HUES6 (cell line): ENCODE data around the gene COX6A2.
"Not testable (repeated sequence)": the region's sequence is repeated elsewhere in the genome, so short reads cannot be mapped to it uniquely, and the experiment has no call there.

Source experiments
- H3K27ac ChIP-seq: 2 replicates; pipeline ENCODE4 v1.7.0; 2013; ENCODE audit warnings: low read depth, mild to moderate bottlenecking, low read length, inconsistent platforms
- H3K27me3 ChIP-seq: 2 replicates; pipeline ENCODE4 v1.6.1; 2013; ENCODE audit warnings: low read length; ENCODE audit not compliant: control insufficient read depth, insufficient read depth
- H3K36me3 ChIP-seq: 2 replicates; pipeline ENCODE4 v1.6.1; 2013; ENCODE audit warnings: low read length; ENCODE audit not compliant: control insufficient read depth, insufficient read depth
- H3K4me1 ChIP-seq: 2 replicates; pipeline ENCODE4 v1.6.1; 2013; ENCODE audit warnings: low read length; ENCODE audit not compliant: control insufficient read depth, insufficient read depth
- H3K4me3 ChIP-seq: 2 replicates; pipeline ENCODE4 v1.5.1; 2013; ENCODE audit warnings: low read depth, low read length
- H3K9ac ChIP-seq: one replicate; pipeline ENCODE4 v1.6.1; 2013; ENCODE audit warnings: mild to moderate bottlenecking, low read length
- H3K9me3 ChIP-seq: 2 replicates; pipeline ENCODE4 v1.6.1; 2013; ENCODE audit warnings: low read depth, low read length; ENCODE audit not compliant: control insufficient read depth, insufficient read depth

Gene COX6A2

GRCh38 chr16:31429796-31430195, 1.6 kb upstream of the COX6A2 start:
- H3K27ac ChIP-seq, result no peak overlapping the region
- no peak overlapping the region for H3K4me3 ChIP-seq
- no peaks in the 10 kb centered on the region for H3K9me3 ChIP-seq
- H3K36me3 ChIP-seq, result no peaks in the 10 kb centered on the region
- no peak overlapping the region for H3K9ac ChIP-seq
- peaks cover 8% of the 10 kb centered on the region; the same call in 1 of the 2 replicates for H3K4me1 ChIP-seq
- peaks cover 27% of the 10 kb centered on the region; the same call in 1 of the 2 replicates for H3K27me3 ChIP-seq

- peaks cover 27% of the 10 kb centered on the region; the same call in 1 of the 2 replicates for H3K27me3 ChIP-seq
- no peak overlapping the region for H3K4me3 ChIP-seq
- no peaks in the 10 kb centered on the region for H3K9me3 ChIP-seq
- no peak overlapping the region for H3K9ac ChIP-seq
- peaks cover 8% of the 10 kb centered on the region; the same call in 1 of the 2 replicates for H3K4me1 ChIP-seq
- H3K36me3 ChIP-seq, result no peaks in the 10 kb centered on the region
- H3K27ac ChIP-seq, result no peak overlapping the region
Observed at GRCh38 chr16:31429314-31429713, 1.2 kb upstream of the COX6A2 start.

- Histone ChIP-seq H3K4me3 (no peak overlapping the region), H3K9me3 (no peaks in the 10 kb centered on the region), H3K9ac (no peak overlapping the region), H3K27ac (no peak overlapping the region), H3K36me3 (no peaks in the 10 kb centered on the region), H3K27me3 (peaks cover 27% of the 10 kb centered on the region; the same call in 1 of the 2 replicates), H3K4me1 (peaks cover 8% of the 10 kb centered on the region; the same call in 1 of the 2 replicates)
Observed at GRCh38 chr16:31428638-31429247, 583 bp upstream of the COX6A2 start.

- H3K4me3 ChIP-seq, result no peak overlapping the region; the same call in 1 of the 2 replicates
Observed at GRCh38 chr16:31427441-31428278, 500 bp downstream of the COX6A2 start.

GRCh38 chr16:31423801-31424200, 4.4 kb downstream of the COX6A2 start:
- Histone ChIP-seq H3K27me3 (peaks cover 34% of the 10 kb centered on the region), H3K4me1 (no peaks in the 10 kb centered on the region), H3K9ac (no peak overlapping the region), H3K27ac (no peak overlapping the region), H3K36me3 (no peaks in the 10 kb centered on the region), H3K9me3 (no peaks in the 10 kb centered on the region), H3K4me3 (no peak overlapping the region)

More at GRCh38 chr16:31427441-31428278, 500 bp downstream of the COX6A2 start:
- Histone ChIP-seq H3K9ac (no peak overlapping the region), H3K9me3 (no peaks in the 10 kb centered on the region), H3K27ac (no peak overlapping the region), H3K36me3 (no peaks in the 10 kb centered on the region), H3K27me3 (peaks cover 34% of the 10 kb centered on the region), H3K4me1 (peaks cover 8% of the 10 kb centered on the region; the same call in 1 of the 2 replicates)

GRCh38 chr16:31423241-31423640, 4.9 kb downstream of the COX6A2 start:
- Histone ChIP-seq H3K9me3 (no peaks in the 10 kb centered on the region), H3K27ac (no peak overlapping the region), H3K4me3 (no peak overlapping the region), H3K27me3 (peaks cover 29% of the 10 kb centered on the region), H3K4me1 (no peaks in the 10 kb centered on the region), H3K9ac (no peak overlapping the region), H3K36me3 (no peaks in the 10 kb centered on the region)

GRCh38 chr16:31421587-31421986, 6.6 kb downstream of the COX6A2 start:
- no peaks in the 10 kb centered on the region for H3K4me1 ChIP-seq
- no peak overlapping the region for H3K4me3 ChIP-seq
- H3K36me3 ChIP-seq, result no peaks in the 10 kb centered on the region
- no peaks in the 10 kb centered on the region for H3K9me3 ChIP-seq
- peaks cover 18% of the 10 kb centered on the region for H3K27me3 ChIP-seq
- H3K27ac ChIP-seq, result no peak overlapping the region
- no peak overlapping the region for H3K9ac ChIP-seq

GRCh38 chr16:31420037-31420436, 8.1 kb downstream of the COX6A2 start:
- Histone ChIP-seq H3K36me3 (no peaks in the 10 kb centered on the region), H3K9ac (no peak overlapping the region), H3K27ac (no peak overlapping the region), H3K4me3 (no peak overlapping the region), H3K4me1 (no peaks in the 10 kb centered on the region), H3K27me3 (peaks cover 21% of the 10 kb centered on the region), H3K9me3 (no peaks in the 10 kb centered on the region)

GRCh38 chr16:31417916-31418315, 10.2 kb downstream of the COX6A2 start:
- H3K4me1 ChIP-seq, result no peaks in the 10 kb centered on the region
- no peak overlapping the region for H3K27ac ChIP-seq
- H3K36me3 ChIP-seq, result no peaks in the 10 kb centered on the region
- H3K4me3 ChIP-seq, result no peak overlapping the region
- H3K9ac ChIP-seq, result no peak overlapping the region
- H3K27me3 ChIP-seq, result peaks cover 17% of the 10 kb centered on the region
- no peaks in the 10 kb centered on the region for H3K9me3 ChIP-seq

- not testable (repeated sequence) for H3K36me3 ChIP-seq
Observed at GRCh38 chr16:31417036-31417435, 11.1 kb downstream of the COX6A2 start.

GRCh38 chr16:31416371-31416770, 11.8 kb downstream of the COX6A2 start:
- Histone ChIP-seq H3K36me3 (no peaks in the 10 kb centered on the region), H3K4me1 (no peaks in the 10 kb centered on the region), H3K9ac (no peak overlapping the region), H3K27ac (no peak overlapping the region), H3K27me3 (peaks cover 12% of the 10 kb centered on the region), H3K4me3 (no peak overlapping the region), H3K9me3 (no peaks in the 10 kb centered on the region)

More at GRCh38 chr16:31417036-31417435, 11.1 kb downstream of the COX6A2 start:
- not testable (repeated sequence) for H3K27ac ChIP-seq, H3K9me3 ChIP-seq, H3K4me3 ChIP-seq, H3K9ac ChIP-seq, H3K4me1 ChIP-seq
- H3K27me3 ChIP-seq, result peaks cover 12% of the 10 kb centered on the region
